ENCODE results near the gene IL27RA. TPM values are rescaled to one million over a fixed set of nuclear protein-coding genes. Genes with fewer than 3 reads are reported as not detected.

The IL27RA gene
- total RNA-seq, 1 donor from 2014 or later = 4.0 TPM

DNA sequence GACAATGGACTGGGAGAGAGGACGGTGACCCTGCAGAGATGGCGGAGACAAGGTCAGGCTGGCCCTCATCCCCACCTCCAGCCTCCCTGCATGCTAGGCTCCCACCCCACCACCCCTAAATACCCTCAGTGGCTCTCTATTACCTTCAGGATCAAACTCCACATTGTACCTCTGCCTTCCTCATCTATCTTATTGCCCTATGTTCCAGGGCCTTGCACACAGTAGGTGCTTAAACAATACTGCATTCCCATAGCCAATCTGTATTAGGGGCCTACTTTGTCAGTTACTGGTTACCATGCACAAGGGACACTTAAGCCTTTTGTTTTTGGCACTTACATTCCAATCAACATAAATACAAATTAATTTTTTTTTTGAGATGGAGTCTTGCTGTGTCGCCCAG lies 23.8 kb downstream of the IL27RA start:
- Histone ChIP-seq H3K9me3 (replicated peaks) (peaks cover 10% of the 10 kb centered on the region), H3K4me3 (no peak overlapping the region), H3K4me1 (peaks cover 18% of the 10 kb centered on the region), H3K36me3 (peaks cover 10% of the 10 kb centered on the region), H3K27me3 (ENCODE audit: low read depth) (peaks cover 40% of the 10 kb centered on the region), H3K27ac (replicated peaks) (no peak overlapping the region)
- DNase-seq = no peak
- TF ChIP-seq, protein P1, sequence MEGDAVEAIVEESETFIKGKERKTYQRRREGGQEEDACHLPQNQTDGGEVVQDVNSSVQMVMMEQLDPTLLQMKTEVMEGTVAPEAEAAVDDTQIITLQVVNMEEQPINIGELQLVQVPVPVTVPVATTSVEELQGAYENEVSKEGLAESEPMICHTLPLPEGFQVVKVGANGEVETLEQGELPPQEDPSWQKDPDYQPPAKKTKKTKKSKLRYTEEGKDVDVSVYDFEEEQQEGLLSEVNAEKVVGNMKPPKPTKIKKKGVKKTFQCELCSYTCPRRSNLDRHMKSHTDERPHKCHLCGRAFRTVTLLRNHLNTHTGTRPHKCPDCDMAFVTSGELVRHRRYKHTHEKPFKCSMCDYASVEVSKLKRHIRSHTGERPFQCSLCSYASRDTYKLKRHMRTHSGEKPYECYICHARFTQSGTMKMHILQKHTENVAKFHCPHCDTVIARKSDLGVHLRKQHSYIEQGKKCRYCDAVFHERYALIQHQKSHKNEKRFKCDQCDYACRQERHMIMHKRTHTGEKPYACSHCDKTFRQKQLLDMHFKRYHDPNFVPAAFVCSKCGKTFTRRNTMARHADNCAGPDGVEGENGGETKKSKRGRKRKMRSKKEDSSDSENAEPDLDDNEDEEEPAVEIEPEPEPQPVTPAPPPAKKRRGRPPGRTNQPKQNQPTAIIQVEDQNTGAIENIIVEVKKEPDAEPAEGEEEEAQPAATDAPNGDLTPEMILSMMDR (IDR thresholded peaks at IDR 0.05; ENCODE audit: borderline replicate concordance) = no peak
- intact Hi-C loops (cut with micrococcal nuclease) = no loop called here

DNA sequence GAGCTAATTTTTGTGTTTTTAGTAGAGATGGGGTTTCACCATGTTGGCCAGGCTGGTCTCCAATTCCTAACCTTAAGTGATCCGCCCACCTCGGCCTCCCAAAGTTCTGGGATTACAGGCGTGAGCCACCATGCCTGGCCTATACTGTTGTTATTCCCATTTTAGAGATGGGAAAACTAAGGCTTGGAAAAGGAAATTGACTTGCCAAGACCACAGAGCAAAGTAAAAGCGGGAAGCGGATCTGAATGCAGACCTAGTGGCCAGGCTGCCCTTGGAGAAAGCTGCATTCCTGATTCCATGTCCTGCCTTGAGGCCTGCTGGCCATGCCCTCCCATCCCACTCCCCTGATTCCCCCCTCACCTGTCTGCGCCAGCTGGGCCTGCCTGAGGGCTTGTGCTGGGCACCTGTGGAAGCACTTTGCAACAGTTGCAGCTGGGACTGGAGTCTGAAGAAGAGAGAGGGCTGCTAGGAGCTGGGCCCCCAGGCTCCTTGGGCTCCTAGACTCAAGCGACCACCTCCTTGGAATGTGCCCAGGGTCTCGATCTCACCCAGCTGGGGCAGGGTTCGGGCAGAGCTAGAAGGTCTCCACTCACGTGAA lies 24.6 kb downstream of the IL27RA start:
- TF ChIP-seq, protein P1 (IDR thresholded peaks at IDR 0.05; ENCODE audit: borderline replicate concordance) = no peak
- Histone ChIP-seq H3K4me3 (no peak overlapping the region), H3K4me1 (peaks cover 18% of the 10 kb centered on the region), H3K9me3 (replicated peaks) (peaks cover 10% of the 10 kb centered on the region), H3K27ac (replicated peaks) (no peak overlapping the region), H3K36me3 (peaks cover 2% of the 10 kb centered on the region), H3K27me3 (ENCODE audit: low read depth) (peaks cover 47% of the 10 kb centered on the region)
- intact Hi-C loops (cut with micrococcal nuclease) = no loop called here
- no peak for DNase-seq

DNA sequence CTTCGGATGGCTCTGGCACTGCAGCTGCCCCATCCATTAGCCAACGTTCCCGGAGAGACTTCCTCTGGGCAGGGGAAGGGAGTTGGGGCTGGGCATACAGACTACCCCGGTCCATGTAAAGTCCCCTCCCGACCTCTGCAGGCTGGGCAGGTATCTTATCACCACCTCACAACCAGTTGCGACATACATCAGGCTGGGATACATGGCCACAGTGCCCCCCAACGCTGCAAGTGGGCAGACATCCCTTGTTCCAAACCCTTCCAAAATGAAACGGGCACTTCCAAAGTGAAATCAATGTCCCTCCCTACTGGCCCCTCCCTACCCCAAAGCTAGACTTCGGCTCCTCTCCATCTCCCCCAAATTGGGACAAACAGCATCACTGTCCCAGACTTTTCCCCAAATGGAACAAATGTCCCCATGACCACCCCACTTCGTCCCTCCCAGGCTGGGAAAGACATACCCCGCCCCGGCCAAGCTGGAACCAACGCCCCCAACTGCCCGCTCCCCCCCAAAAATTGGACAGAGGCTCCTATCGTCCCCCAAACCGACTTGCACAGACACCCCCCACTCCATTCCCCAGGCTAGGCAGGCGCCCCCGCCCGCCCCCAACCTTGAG lies 25.3 kb downstream of the IL27RA start:
- H3K27ac ChIP-seq (replicated peaks) = no peak overlapping the region
- H3K4me3 ChIP-seq = peak overlapping the region; percentile 56
- intact Hi-C loops (cut with micrococcal nuclease) = no loop called here
- H3K4me1 ChIP-seq = peaks cover 18% of the 10 kb centered on the region
- TF ChIP-seq, protein P1 (IDR thresholded peaks at IDR 0.05; ENCODE audit: borderline replicate concordance) = no peak
- H3K36me3 ChIP-seq = peaks cover 2% of the 10 kb centered on the region
- H3K9me3 ChIP-seq (replicated peaks) = peaks cover 10% of the 10 kb centered on the region
- peaks cover 54% of the 10 kb centered on the region for H3K27me3 ChIP-seq (ENCODE audit: low read depth)
- DNase-seq = no peak

DNA sequence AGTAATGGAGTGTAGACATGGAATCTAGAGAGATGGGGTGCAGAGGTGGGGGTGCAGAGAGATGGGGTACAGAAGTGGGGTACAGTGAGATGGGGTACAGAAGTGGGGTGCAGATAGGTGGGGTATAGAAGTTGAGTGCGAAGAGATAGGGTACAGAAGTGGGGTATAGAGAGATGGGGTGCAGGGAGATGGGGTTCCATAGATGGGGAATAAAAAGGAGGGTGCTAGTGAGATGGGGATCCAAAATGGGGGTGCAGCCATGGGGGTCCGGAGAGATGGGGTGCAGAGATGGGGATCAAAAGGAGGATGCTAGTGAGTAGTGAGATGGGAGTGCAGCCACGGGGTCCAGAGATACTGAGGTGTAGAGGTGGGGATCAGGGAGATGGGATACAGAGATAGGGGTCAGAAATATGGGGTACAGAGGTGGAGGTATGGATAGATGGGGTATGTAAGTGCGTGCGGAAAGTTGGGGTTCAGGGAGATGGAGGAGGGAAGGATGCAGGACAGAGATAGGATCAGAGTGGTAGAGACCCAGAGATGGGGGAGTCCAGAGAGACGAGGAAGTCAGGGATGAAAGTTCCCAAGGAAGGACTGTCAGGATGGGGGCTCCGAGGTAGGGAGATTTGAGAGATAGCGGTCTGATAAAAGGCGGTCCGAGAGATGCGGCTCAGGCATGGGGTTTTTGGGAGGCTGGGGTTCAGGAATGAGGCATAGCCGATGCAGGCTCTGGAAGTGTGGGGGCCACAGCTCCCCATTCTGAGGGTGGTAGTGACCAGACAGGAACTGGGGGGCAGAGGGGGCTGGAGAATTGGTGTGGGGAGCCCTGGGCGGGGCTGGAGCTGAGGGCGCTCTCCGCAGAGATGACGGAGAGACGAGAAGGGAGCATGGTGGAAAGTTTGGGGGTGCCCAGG lies 26.9 kb downstream of the IL27RA start:
- peaks cover 1% of the 10 kb centered on the region for H3K9me3 ChIP-seq (replicated peaks)
- DNase-seq = no peak
- intact Hi-C loops (cut with micrococcal nuclease) = no loop called here
- H3K4me3 ChIP-seq = no peak overlapping the region
- peaks cover 18% of the 10 kb centered on the region for H3K4me1 ChIP-seq
- no peaks in the 10 kb centered on the region for H3K36me3 ChIP-seq
- no peak overlapping the region for H3K27ac ChIP-seq (replicated peaks)
- H3K27me3 ChIP-seq (ENCODE audit: low read depth) = peaks cover 65% of the 10 kb centered on the region
- TF ChIP-seq, protein P1 (IDR thresholded peaks at IDR 0.05; ENCODE audit: borderline replicate concordance) = no peak

DNA sequence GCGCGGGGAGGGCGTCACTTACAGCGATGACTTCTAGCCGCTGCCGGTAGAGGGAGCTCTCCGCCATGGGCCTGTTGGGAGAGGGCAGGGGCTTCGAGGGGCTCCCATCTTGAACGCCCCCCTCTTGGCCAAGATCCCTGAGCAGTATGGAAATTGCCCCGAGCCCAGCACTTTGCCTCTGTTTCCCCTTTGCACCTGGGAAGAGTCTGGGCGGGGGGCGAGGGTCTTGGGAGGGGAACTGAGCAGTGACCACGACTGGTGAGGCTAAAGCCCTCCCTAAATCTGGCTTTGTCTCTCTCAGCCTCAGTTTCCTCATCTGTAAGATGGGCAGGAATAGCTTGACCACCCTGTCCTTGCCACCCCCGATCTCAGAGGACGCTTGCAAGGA lies 27.5 kb downstream of the IL27RA start:
- DNase-seq = no peak
- Histone ChIP-seq H3K4me1 (peaks cover 18% of the 10 kb centered on the region), H3K9me3 (replicated peaks) (no peaks in the 10 kb centered on the region), H3K36me3 (no peaks in the 10 kb centered on the region), H3K27me3 (ENCODE audit: low read depth) (peaks cover 69% of the 10 kb centered on the region), H3K27ac (replicated peaks) (no peak overlapping the region), H3K4me3 (no peak overlapping the region)
- TF ChIP-seq, protein P1 (IDR thresholded peaks at IDR 0.05; ENCODE audit: borderline replicate concordance) = peak; percentile 72
- intact Hi-C loops (cut with micrococcal nuclease) = no loop called here
